Endothelial cell of umbilical vein (primary cell): ENCODE results near the gene CFAP70. TPM values are rescaled to one million over a fixed set of nuclear protein-coding genes. Genes with fewer than 3 reads are reported as not detected.

Source experiments
- BruUV-seq: library from RNA; stranded (reverse); fragments of 400-500 nt; replicated peaks from 2 replicates; lab custom pipeline; 2021; lab: Mats Ljungman, UMichigan
- CTCF ChIA-PET: fragments of 300-600, 350-600 bp; sonication (Branson Sonifier 250); formaldehyde crosslinking; loops from one replicate; lab custom pipeline; 2021; ENCODE audit warnings: antibody characterized with exemption, inconsistent platforms; lab: Charles Lee
- POLR2A ChIA-PET: fragments of 300-600, 350-600 bp; sonication (Branson Sonifier 250); formaldehyde crosslinking; loops from one replicate; lab custom pipeline; 2021; ENCODE audit warnings: antibody characterized with exemption, inconsistent platforms; lab: Charles Lee
- DNase-seq: peaks from one replicate; pipeline ENCODE4 v3.0.0-alpha.2; 2011; ENCODE audit warnings: low read depth, low spot score
- FAIRE-seq: peaks from 2 replicates; lab custom pipeline; 2011; peaks lifted over from hg19 to GRCh38; lab: Jason Lieb, UNC
- H2AFZ ChIP-seq: 2 replicates; pipeline ENCODE4 v1.6.0; 2012; ENCODE audit warnings: low read depth, low read length, control low read depth, inconsistent platforms
- H3K27ac ChIP-seq: 2 replicates; pipeline ENCODE4 v1.5.1; 2011; ENCODE audit warnings: low read depth, mild to moderate bottlenecking, control low read depth, low read length, moderate library complexity; ENCODE audit not compliant: insufficient read depth
- H3K27me3 ChIP-seq, 2 experiments: 2 replicates each; pipeline versions ENCODE4 v1.6.0 to v1.6.1; 2011; ENCODE audit warnings: low read length in 2 of 2, mixed read lengths in 1 of 2; ENCODE audit not compliant: control insufficient read depth in 2 of 2, insufficient read depth in 2 of 2
- H3K36me3 ChIP-seq, 2 experiments: 2 replicates in 1 of 2; 3 replicates in 1 of 2; pipeline ENCODE4 v1.5.1; 2011; ENCODE audit warnings: low read length in 2 of 2, mild to moderate bottlenecking in 1 of 2, moderate library complexity in 1 of 2; ENCODE audit not compliant: control insufficient read depth in 2 of 2, insufficient read depth in 2 of 2; ENCODE audit errors: extremely low read depth in 1 of 2
- H3K4me1 ChIP-seq: 3 replicates; pipeline ENCODE4 v1.5.1; 2011; ENCODE audit warnings: mild to moderate bottlenecking, low read length; ENCODE audit not compliant: control insufficient read depth, insufficient read depth; ENCODE audit errors: extremely low read depth
- H3K4me2 ChIP-seq: 2 replicates; pipeline ENCODE4 v1.6.1; 2011; ENCODE audit warnings: low read length, control low read depth, mixed read lengths; ENCODE audit not compliant: insufficient read depth
- H3K4me3 ChIP-seq, 3 experiments: fragments of 200-600 bp in 1 of 3; sonication (generic), shearing (Covaris generic) in 1 of 3; replicated peaks in 1 of 3; 2 replicates each; pipeline ENCODE4 v1.5.1; 2011 to 2016; ENCODE audit warnings: control low read depth in 3 of 3, low read length in 3 of 3, mild to moderate bottlenecking in 2 of 3, inconsistent platforms in 1 of 3, low read depth in 1 of 3, moderate library complexity in 1 of 3; ENCODE audit not compliant: insufficient read depth in 1 of 3
- H3K79me2 ChIP-seq: 2 replicates; pipeline ENCODE4 v1.6.0; 2012; ENCODE audit warnings: low read length, inconsistent platforms; ENCODE audit not compliant: control insufficient read depth, insufficient read depth
- H3K9ac ChIP-seq: replicated peaks from 2 replicates; pipeline ENCODE3; 2011; ENCODE audit warnings: low read length, control low read depth; ENCODE audit not compliant: insufficient read depth; ENCODE audit errors: extremely low read depth
- H3K9me1 ChIP-seq: replicated peaks from 3 replicates; pipeline ENCODE4 v1.6.0; 2011; ENCODE audit warnings: mild to moderate bottlenecking, low read length; ENCODE audit not compliant: control insufficient read depth, insufficient read depth; ENCODE audit errors: extremely low read depth
- H3K9me3 ChIP-seq: replicated peaks from 2 replicates; pipeline ENCODE4 v1.5.1; 2012; ENCODE audit warnings: low read length, inconsistent platforms; ENCODE audit not compliant: control insufficient read depth, insufficient read depth
- H4K20me1 ChIP-seq: replicated peaks from 2 replicates; pipeline ENCODE3; 2011; ENCODE audit warnings: mild to moderate bottlenecking, low read length; ENCODE audit not compliant: control insufficient read depth, insufficient read depth; ENCODE audit errors: extremely low read depth
- CTCF ChIP-seq, 2 donors: IDR thresholded peaks; 1 replicate in 1 of 2; 2 replicates in 1 of 2; pipeline ENCODE4 v1.5.1; 2011; ENCODE audit warnings: low read length in 2 of 2, mild to moderate bottlenecking in 2 of 2, moderate library complexity in 2 of 2, control low read depth in 1 of 2, inconsistent platforms in 1 of 2, low read depth in 1 of 2; ENCODE audit not compliant: insufficient read depth in 1 of 2; ENCODE audit errors: extremely low read depth in 1 of 2
- EZH2 ChIP-seq: IDR thresholded peaks from 2 replicates; pipeline ENCODE4 v1.6.1; 2012; ENCODE audit warnings: borderline replicate concordance, low read depth, mild to moderate bottlenecking, moderate library complexity, low read length, inconsistent platforms; ENCODE audit not compliant: severe bottlenecking
- FOS ChIP-seq: IDR thresholded peaks from 2 replicates; pipeline ENCODE4 v1.6.1; 2011; ENCODE audit warnings: mild to moderate bottlenecking, low read length, moderate library complexity, borderline replicate concordance; ENCODE audit not compliant: insufficient read depth
- GATA2 ChIP-seq: IDR thresholded peaks from 2 replicates; pipeline ENCODE4 v1.7.0; 2011; ENCODE audit warnings: low read depth, mild to moderate bottlenecking, moderate library complexity, mixed read lengths, low read length; ENCODE audit not compliant: insufficient read length, insufficient read depth
- JUN ChIP-seq: IDR thresholded peaks from 2 replicates; pipeline ENCODE4 v1.6.1; 2011; ENCODE audit warnings: borderline replicate concordance, low read depth; ENCODE audit not compliant: insufficient read length, insufficient read depth
- MAX ChIP-seq: IDR thresholded peaks from 2 replicates; pipeline ENCODE4 v1.6.1; 2011; ENCODE audit not compliant: insufficient read depth, insufficient read length
- MYC ChIP-seq: IDR thresholded peaks from one replicate; pipeline ENCODE4 v1.6.1; 2011; ENCODE audit warnings: mild to moderate bottlenecking, low read depth, low read length
- POLR2A ChIP-seq: IDR thresholded peaks from 2 replicates; pipeline ENCODE4 v1.6.1; 2012; ENCODE audit warnings: low read depth, mild to moderate bottlenecking, control low read depth, low read length
- POLR2AphosphoS5 ChIP-seq: IDR thresholded peaks from 2 replicates; pipeline ENCODE4 v1.6.1; 2012; ENCODE audit warnings: low read depth, mild to moderate bottlenecking, control low read depth, low read length, moderate library complexity; ENCODE audit not compliant: insufficient read depth
- dilution Hi-C: fragments of 300-500 bp; cut with MboI; formaldehyde crosslinking; loops from one replicate; pipeline ENCODE4 v1.15.0; 2019; ENCODE audit warnings: low sequenced_read_pairs; ENCODE audit not compliant: extremely low pct_ligation_motif_present
- intact Hi-C: fragments of 100-400 bp; cut with micrococcal nuclease; formaldehyde crosslinking; loops from one replicate; pipeline ENCODE4 v1.10.0; 2022
- polyA plus RNA-seq, 4 experiments: library from polyadenylated mRNA; depleted of rRNA in 3 of 4; stranded (reverse) in 3 of 4; unstranded in 1 of 4; fragments of >200 nt; gene quantifications; 2 replicates each; pipeline versions ENCODE4 v1.2.1 to v1.2.3, GENCODE V29; 2011 to 2012; ENCODE audit warnings: missing spikeins in 1 of 4
- total RNA-seq: library from RNA; stranded (reverse); gene quantifications from 2 replicates; pipeline ENCODE4 v1.2.3, GENCODE V29; 2021

The CFAP70 gene
- total and polyA plus RNA-seq, 2 donors (not counting 3 experiments of a cell fraction or from before 2014, with no cell fraction given): 0.19 to 0.27 TPM

- no peak for TF ChIP-seq CTCF (IDR thresholded peaks at IDR 0.05; ENCODE audit: extremely low read depth in 1 of 2, insufficient read depth in 1 of 2, low read depth in 1 of 2, low read length in 2 of 2)
- ChIA-PET POLR2A (no interaction called here), CTCF (interaction anchor here (0.9 kb wide), 1 partner anchor 47 kb away, joined by 3 read pairs; no protein-coding TSS in a partner anchor)
- Histone ChIP-seq H3K4me2 (no peak overlapping the region), H3K36me3 (peaks cover 0 to 2% of the 10 kb centered on the region in 2 experiments), H3K4me3 (no peak overlapping the region), H3K79me2 (no peaks in the 10 kb centered on the region), H3K9me1 (no peaks in the 10 kb centered on the region), H3K27ac (no peak overlapping the region), H3K9me3 (no peaks in the 10 kb centered on the region), H2AFZ (no peak overlapping the region), H3K9ac (no peak overlapping the region), H3K4me1 (no peaks in the 10 kb centered on the region), H4K20me1 (no peaks in the 10 kb centered on the region), H3K27me3 (no peaks in the 10 kb centered on the region)
- dilution Hi-C loops: no loop called here
- DNase-seq (no peak), FAIRE-seq (no peak)
- BruUV-seq: no TSS peak
- intact Hi-C loops: no loop called here
Observed at GRCh38 chr10:73211106-73211811, 147.4 kb downstream of the CFAP70 start.

GRCh38 chr10:73210395-73211105, 148.1 kb downstream of the CFAP70 start:
- no peak for DNase-seq
- intact Hi-C loops (no loop called here), dilution Hi-C loops (no loop called here)
- Histone ChIP-seq H2AFZ (no peak overlapping the region), H3K9me1 (no peaks in the 10 kb centered on the region), H3K27ac (no peak overlapping the region), H4K20me1 (no peaks in the 10 kb centered on the region), H3K79me2 (no peaks in the 10 kb centered on the region), H3K4me2 (no peak overlapping the region), H3K4me1 (no peaks in the 10 kb centered on the region), H3K9ac (no peak overlapping the region), H3K27me3 (no peaks in the 10 kb centered on the region), H3K9me3 (no peaks in the 10 kb centered on the region), H3K36me3 (peaks cover 0 to 2% of the 10 kb centered on the region in 2 experiments), H3K4me3 (no peak overlapping the region)
- POLR2A ChIA-PET: interaction anchor here (0.6 kb wide), 1 partner anchor 1298 kb away, joined by 3 read pairs; no protein-coding TSS in a partner anchor
- no peak for FAIRE-seq
- BruUV-seq: no TSS peak
- CTCF ChIA-PET: interaction anchor here (1.6 kb wide), 1 partner anchor 8 kb away, joined by 5 read pairs; no protein-coding TSS in a partner anchor
- TF ChIP-seq JUN (no peak), MAX (no peak), POLR2A (no peak), EZH2 (no peak), FOS (no peak), MYC (no peak), CTCF (IDR thresholded peaks at IDR 0.05; ENCODE audit: extremely low read depth in 1 of 2, insufficient read depth in 1 of 2, low read depth in 1 of 2, low read length in 2 of 2) (no peak), POLR2AphosphoS5 (no peak), GATA2 (no peak)
